OCI-LY7 (cell line): ENCODE measurements around the gene ZSWIM1. TPM values are rescaled to one million over a fixed set of nuclear protein-coding genes. Genes with fewer than 3 reads are reported as not detected.

Source experiments
- BruUV-seq: library from RNA; stranded (reverse); fragments of 400-500 nt; replicated peaks from 2 replicates; lab custom pipeline; 2021; lab: Mats Ljungman, UMichigan
- CTCF ChIA-PET: fragments of 300-600 bp; sonication (Branson Sonifier 250); formaldehyde crosslinking; loops from one replicate; lab custom pipeline; 2022; ENCODE audit warnings: antibody characterized with exemption; ENCODE audit not compliant: unreplicated experiment; lab: Charles Lee
- POLR2A ChIA-PET: fragments of 300-600 bp; sonication (Branson Sonifier 250); formaldehyde crosslinking; loops from one replicate; lab custom pipeline; 2022; ENCODE audit warnings: antibody characterized with exemption; lab: Charles Lee
- DNase-seq: peaks from one replicate; pipeline ENCODE4 v3.0.0-alpha.2; 2015; ENCODE audit warnings: low spot score
- H2AFZ ChIP-seq: fragments of 200-600 bp; sonication (generic), shearing (Covaris generic); 2 replicates; pipeline ENCODE4 v1.6.1; 2014; ENCODE audit warnings: mild to moderate bottlenecking, antibody characterized with exemption, low read length, moderate library complexity
- H3K27ac ChIP-seq: fragments of 200-600 bp; sonication (generic); 2 replicates; pipeline ENCODE4 v1.5.1; 2014; ENCODE audit warnings: mixed run types, low read depth, mild to moderate bottlenecking, moderate library complexity, low read length, inconsistent platforms; ENCODE audit not compliant: poor library complexity, severe bottlenecking
- H3K36me3 ChIP-seq: fragments of 200-600 bp; sonication (generic); 2 replicates; pipeline ENCODE4 v1.6.1; 2014; ENCODE audit warnings: mild to moderate bottlenecking, antibody characterized with exemption, low read length, moderate library complexity, mixed read lengths; ENCODE audit not compliant: insufficient read depth
- H3K4me1 ChIP-seq: fragments of 200-600 bp; sonication (generic); 2 replicates; pipeline ENCODE4 v1.5.1; 2014; ENCODE audit warnings: mild to moderate bottlenecking, low read length; ENCODE audit not compliant: insufficient read depth, poor library complexity, severe bottlenecking
- H3K4me2 ChIP-seq: fragments of 200-600 bp; sonication (generic); 2 replicates; pipeline ENCODE4 v1.6.1; 2014; ENCODE audit warnings: mild to moderate bottlenecking, low read length
- H3K4me3 ChIP-seq: fragments of 200-600 bp; sonication (generic); 2 replicates; pipeline ENCODE4 v1.5.1; 2014; ENCODE audit warnings: mild to moderate bottlenecking, low read depth, low read length; ENCODE audit not compliant: poor library complexity, severe bottlenecking
- H3K79me2 ChIP-seq: fragments of 200-600 bp; sonication (generic); 2 replicates; pipeline ENCODE4 v1.6.1; 2016; ENCODE audit warnings: low read depth, mild to moderate bottlenecking, low read length, moderate library complexity, mixed read lengths; ENCODE audit not compliant: insufficient read depth
- H3K9me2 ChIP-seq: fragments of 200-600 bp; sonication (generic); 2 replicates; pipeline ENCODE4 v1.6.1; 2016; ENCODE audit warnings: mild to moderate bottlenecking, low read length, mixed read lengths; ENCODE audit not compliant: insufficient read depth
- H3K9me3 ChIP-seq: fragments of 200-600 bp; sonication (generic); 2 replicates; pipeline ENCODE4 v1.6.1; 2014; ENCODE audit warnings: mild to moderate bottlenecking, mixed run types, low read length, mixed read lengths
- H4K20me1 ChIP-seq: fragments of 200-600 bp; sonication (generic); 2 replicates; pipeline ENCODE4 v1.6.1; 2014; ENCODE audit warnings: mild to moderate bottlenecking, antibody characterized with exemption, low read length, moderate library complexity, mixed read lengths; ENCODE audit not compliant: insufficient read depth
- CTCF ChIP-seq: fragments of 200-600 bp; sonication (generic); conservative IDR thresholded peaks from 2 replicates; pipeline ENCODE4 v1.5.1; 2014; ENCODE audit warnings: mild to moderate bottlenecking, antibody characterized with exemption, low read length, moderate library complexity, mixed read lengths
- EZH2phosphoT487 ChIP-seq: fragments of 200-600 bp; sonication (generic); IDR thresholded peaks from 2 replicates; pipeline ENCODE4 v1.6.1; 2018; ENCODE audit warnings: low read depth, borderline replicate concordance, mild to moderate bottlenecking, mixed run types, antibody characterized with exemption, low read length, moderate library complexity, mixed read lengths
- intact Hi-C: fragments of 100-400 bp; cut with micrococcal nuclease; formaldehyde crosslinking; loops from one replicate; pipeline ENCODE4 v1.10.0; 2022; ENCODE audit not compliant: unreplicated experiment
- total RNA-seq, 2 experiments: library from RNA; depleted of rRNA in 1 of 2; stranded (reverse); fragments of >200 nt in 1 of 2; shearing (Covaris generic) in 1 of 2; gene quantifications; 2 replicates each; pipeline ENCODE4 v1.2.3, GENCODE V29; 2014 to 2022

Gene ZSWIM1
- total RNA-seq, 2 experiments from 2014 or later = 13.9 to 19.2 TPM

GRCh38 chr20:45848421-45848820 lies 32.6 kb upstream of the ZSWIM1 start:
- Histone ChIP-seq H3K79me2 (no peaks in the 10 kb centered on the region), H3K27ac (no peak overlapping the region), H3K4me3 (no peak overlapping the region), H3K9me3 (no peaks in the 10 kb centered on the region), H3K4me1 (no peaks in the 10 kb centered on the region), H3K4me2 (no peak overlapping the region), H3K9me2 (no peaks in the 10 kb centered on the region), H3K36me3 (peaks cover 20% of the 10 kb centered on the region; the same call in 1 of the 2 replicates), H4K20me1 (no peaks in the 10 kb centered on the region), H2AFZ (no peak overlapping the region)
- TF ChIP-seq EZH2phosphoT487 = no peak
- TF ChIP-seq CTCF = no peak
- ChIA-PET CTCF (no interaction called here), POLR2A (no interaction called here)
- intact Hi-C loops = no loop called here
- no peak for DNase-seq
- BruUV-seq = no TSS peak

GRCh38 chr20:45848969-45849582 lies 32.0 kb upstream of the ZSWIM1 start:
- Histone ChIP-seq H4K20me1 (no peaks in the 10 kb centered on the region), H3K4me3 (no peak overlapping the region), H3K4me2 (no peak overlapping the region), H3K9me2 (no peaks in the 10 kb centered on the region), H3K79me2 (no peaks in the 10 kb centered on the region), H3K36me3 (peaks cover 13% of the 10 kb centered on the region; the same call in 1 of the 2 replicates), H3K27ac (no peak overlapping the region), H2AFZ (no peak overlapping the region), H3K9me3 (no peaks in the 10 kb centered on the region), H3K4me1 (no peaks in the 10 kb centered on the region)
- DNase-seq = no peak
- POLR2A ChIA-PET = interaction anchor here (0.6 to 0.7 kb wide), 2 partner anchors 53 to 881 kb away, joined by 3 read pairs; no protein-coding TSS in a partner anchor
- intact Hi-C loops = no loop called here
- BruUV-seq = no TSS peak
- CTCF ChIA-PET = no interaction called here
- TF ChIP-seq CTCF (no peak), EZH2phosphoT487 (no peak)

- Histone ChIP-seq H3K9me3 (no peaks in the 10 kb centered on the region), H2AFZ (no peak overlapping the region), H3K27ac (no peak overlapping the region), H3K4me2 (no peak overlapping the region), H3K36me3 (peaks cover 6% of the 10 kb centered on the region; the same call in 1 of the 2 replicates), H4K20me1 (no peaks in the 10 kb centered on the region), H3K79me2 (no peaks in the 10 kb centered on the region), H3K4me3 (no peak overlapping the region), H3K9me2 (no peaks in the 10 kb centered on the region), H3K4me1 (no peaks in the 10 kb centered on the region)
- no peak for TF ChIP-seq CTCF
- no peak for TF ChIP-seq EZH2phosphoT487
- no peak for DNase-seq
- CTCF ChIA-PET = no interaction called here
- no TSS peak for BruUV-seq
- intact Hi-C loops = no loop called here
- POLR2A ChIA-PET = interaction anchor here (0.6 to 0.9 kb wide), 2 partner anchors 47 to 60 kb away, joined by 3 to 5 read pairs; no protein-coding TSS in a partner anchor
Observed at GRCh38 chr20:45850238-45850637, 30.8 kb upstream of the ZSWIM1 start.
